ENCODE measurements around the gene C1QTNF3.
"Not testable (repeated sequence)": the region's sequence is repeated elsewhere in the genome, so short reads cannot be mapped to it uniquely, and the experiment has no call there.

The C1QTNF3 gene

DNA sequence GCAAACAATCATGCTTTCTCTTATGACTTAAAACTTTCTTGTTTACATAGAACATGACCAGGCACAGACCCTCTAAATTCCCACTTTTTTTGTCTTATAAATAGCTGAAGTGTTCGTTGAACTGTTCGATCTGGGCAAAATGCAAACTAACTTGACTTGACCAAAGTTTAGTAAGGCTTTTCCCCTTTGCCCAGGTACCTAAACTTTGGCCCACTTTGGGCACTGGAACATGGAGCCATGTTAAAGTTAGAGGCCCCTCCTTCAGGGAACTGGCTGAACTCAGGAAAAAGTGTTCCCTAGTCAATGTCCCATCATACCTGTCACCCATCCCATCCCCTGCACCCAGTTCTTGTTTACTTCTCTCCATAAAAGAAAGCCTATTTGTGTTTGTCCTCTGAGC lies 25.8 kb downstream of the C1QTNF3 start:
- no peak for DNase-seq

GRCh38 chr5:34016750-34017149 lies 26.3 kb downstream of the C1QTNF3 start:
- DNase-seq = no peak

GRCh38 chr5:34016222-34016621 lies 26.8 kb downstream of the C1QTNF3 start:
- no peak for DNase-seq

- DNase-seq = no peak
These were observed 27.7 kb downstream of the C1QTNF3 start for GRCh38 chr5:34015120-34015822.

DNA sequence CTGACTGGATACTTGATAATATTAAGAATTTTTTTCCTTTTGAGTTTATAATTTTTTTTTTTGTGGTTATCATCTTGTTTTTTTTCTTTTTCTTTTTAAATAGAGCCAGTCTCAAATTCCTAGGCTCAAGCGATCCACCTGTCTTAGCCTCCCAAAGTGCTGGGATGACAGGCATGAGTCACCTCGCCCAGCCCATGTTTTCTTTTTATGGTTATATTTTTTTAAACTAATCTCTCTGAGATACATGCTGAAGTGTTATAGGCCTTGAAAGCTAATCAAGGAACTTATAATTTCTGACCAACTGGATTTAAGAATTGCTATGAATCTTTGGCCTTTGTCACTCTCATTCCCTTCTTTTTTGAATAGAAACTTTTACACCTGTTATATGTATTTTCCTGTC lies 28.4 kb downstream of the C1QTNF3 start:
- no peak for DNase-seq

DNA sequence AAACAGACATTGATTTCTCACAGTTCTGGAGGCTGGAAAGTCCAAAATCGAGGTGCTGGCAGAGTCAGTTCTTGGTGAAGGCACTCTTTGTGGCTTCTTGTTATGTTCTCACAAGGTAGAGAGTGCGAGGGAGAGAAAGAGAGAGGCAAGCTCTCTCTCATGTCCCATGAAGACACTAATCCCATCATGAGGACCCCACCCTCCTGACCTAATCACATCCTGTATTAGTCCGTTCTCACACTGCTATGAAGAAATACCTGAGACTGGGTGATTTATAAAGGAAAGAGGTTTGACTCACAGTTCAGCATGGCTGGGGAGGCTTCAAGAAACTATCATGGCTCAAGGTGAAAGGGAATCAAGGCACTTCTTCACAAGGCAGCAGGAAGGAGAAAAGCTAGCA lies 29.5 kb downstream of the C1QTNF3 start:
- no peak for DNase-seq

DNA sequence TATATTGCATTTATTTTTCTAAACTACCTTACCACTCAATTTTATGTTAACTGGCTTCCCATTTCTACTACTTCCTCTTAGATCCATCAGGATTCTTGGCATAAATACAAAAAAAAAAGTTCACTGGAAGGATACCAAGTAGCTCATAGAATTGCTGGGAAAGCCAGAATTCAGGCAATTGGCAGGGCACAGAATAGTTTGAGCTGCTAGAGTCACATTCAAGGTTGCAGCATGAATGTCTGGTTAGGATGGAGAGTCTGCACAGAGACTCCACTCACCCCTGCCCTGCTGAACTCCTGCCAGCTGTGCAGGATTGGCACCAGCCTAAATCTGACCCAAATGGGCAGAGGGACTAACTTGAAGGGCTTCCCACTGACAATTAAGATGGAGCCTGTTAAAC lies 30.2 kb downstream of the C1QTNF3 start:
- DNase-seq = no peak

DNA sequence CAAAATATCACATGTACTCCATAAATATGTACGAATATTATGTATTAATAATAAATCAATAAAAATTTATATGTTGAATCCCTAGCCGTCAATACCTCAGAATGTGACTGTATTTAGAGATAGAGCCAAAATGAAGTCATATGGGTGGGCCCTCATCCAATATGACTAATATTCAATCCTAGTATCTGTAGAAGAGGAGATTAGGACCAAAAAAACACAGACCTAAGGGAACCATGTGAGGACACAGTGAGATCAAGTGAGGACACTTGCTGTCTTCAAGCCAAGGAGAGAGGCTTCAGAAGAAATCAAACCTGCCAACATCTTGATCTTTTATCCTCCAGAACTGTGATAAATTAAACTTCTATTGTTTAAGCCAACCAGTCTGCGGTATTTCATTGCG lies 31.5 kb downstream of the C1QTNF3 start:
- DNase-seq = no peak

DNA sequence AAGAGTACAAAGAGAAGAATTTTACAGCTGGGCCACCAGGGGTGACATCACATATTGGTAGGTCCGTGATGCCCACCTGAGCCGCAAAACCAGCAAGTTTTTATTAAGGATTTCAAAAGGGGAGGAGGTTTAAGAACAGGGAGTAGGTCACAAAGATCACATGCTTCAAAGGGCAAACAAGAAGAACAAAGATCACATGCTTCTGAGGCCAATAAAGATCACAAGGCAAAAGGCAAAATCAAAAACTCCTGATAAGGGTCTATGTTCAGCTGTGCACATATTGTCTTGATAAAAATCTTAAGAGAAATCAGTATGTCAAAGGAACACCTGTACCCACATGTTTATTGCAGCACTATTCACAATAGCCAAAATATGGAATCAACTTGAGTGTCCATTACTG lies 32.9 kb downstream of the C1QTNF3 start:
- DNase-seq = not testable (repeated sequence)

DNA sequence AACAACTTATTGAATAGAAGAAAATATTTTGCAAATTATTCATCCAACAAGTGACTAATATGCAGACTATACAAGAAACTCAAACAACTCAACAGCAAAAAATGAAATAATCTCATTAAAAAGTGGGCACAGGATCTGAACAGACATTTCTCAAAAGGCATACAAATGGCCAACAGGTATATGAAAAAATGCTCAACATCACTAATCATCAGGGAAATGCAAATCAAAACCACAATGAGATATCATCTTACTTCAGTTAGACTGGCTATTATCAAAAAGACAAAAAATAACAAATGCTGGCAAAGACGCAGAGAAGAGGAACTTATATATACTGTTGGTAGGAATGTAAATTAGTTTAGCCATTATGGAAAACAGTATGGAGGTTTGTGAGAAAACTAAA lies 33.4 kb downstream of the C1QTNF3 start:
- DNase-seq = no peak

DNA sequence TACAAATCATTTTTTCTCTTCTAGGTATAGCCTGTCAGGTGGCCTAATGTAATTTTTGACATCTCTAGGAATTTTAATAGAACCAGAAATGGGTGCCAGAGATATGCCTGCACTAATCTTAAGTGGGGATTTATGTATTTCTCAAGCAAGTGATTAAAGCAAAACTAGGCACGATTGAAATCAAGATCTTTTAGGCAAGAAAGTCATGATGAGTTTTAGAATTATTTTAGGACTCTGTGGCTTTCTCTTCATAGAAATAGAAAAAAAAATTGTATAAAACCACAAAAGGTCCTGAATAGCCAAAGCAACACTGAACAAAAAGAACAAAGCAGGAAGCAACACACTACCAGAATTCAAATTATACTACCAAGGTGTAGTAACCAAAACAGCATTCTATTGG lies 34.2 kb downstream of the C1QTNF3 start:
- DNase-seq = no peak

DNA sequence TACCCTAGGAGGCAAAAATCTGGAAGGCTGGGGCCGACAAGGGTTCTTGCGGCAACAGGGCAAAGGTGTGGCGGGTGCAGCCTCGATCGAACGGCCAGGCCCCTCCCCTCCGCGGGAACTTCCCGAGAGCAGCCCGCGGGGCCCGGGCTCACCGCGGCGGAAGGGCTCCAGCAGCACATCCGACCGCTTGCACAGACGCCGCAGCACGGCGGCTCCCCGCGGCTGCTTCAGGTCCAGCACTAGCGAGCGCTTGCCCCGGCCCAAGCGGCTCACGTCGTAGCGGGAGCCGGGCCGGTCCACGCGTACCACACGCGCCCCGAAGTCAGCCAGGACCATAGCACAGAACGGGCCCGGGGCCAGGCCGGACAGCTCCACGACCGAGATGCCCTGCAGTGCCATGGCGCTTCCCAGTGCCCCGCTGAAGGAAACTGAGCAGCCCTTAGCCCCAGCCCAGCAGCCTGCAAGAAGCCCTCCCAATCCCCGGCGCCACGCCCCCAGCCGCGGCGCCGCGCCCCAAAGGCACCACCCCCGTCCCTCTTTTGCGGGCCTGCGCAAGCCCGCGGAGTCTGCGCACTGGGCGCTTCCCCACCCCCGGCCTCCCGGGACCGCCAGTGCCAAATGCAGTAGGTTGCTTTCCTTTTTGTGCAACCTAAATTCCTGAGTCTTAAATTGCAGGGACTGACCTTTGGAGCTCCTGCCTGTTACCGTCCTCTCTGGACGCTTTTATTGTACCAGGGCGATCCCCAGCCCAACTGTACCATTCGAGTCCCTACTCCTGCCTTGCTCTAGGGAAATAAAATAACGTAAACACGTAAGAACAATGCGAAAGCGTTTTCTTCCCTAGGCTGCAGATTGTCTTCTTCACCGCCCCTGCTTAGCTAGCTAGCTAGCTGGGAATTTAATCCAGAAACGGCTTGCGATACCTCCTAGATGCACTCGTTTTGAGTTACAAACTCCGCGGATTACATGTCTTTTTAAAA lies 35.1 kb downstream of the C1QTNF3 start, which contains the start of gene AMACR:
Gene AMACR, minus strand, starts transcription at position 430 of the 980 bp plus-strand sequence. Its CDS starts 31 bp downstream, at position 399.
- DNase-seq = peak; percentile 95

DNA sequence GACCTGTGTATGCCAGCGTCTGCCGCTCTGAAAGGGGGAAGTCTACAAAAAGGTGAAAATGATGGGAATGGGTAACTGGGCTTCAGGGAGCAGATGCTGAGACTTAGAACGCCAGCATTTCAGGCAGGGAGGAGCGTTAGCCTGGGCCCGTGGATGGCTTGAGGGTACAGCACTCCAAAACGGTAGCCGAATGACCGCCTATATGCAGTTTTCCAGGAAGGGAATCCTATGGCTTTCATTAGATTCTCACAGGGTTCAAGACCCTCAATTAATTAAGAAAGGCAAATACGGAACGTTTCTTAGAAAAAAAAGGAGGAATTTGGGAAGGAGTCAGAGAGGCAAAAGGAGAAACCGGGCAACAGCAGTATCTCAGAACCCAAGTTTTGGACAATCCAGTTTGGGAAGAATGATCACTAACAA lies 35.8 kb downstream of the C1QTNF3 start:
- peak; percentile 3 for DNase-seq

GRCh38 chr5:34005681-34006080 lies 37.3 kb downstream of the C1QTNF3 start:
- DNase-seq = no peak

DNA sequence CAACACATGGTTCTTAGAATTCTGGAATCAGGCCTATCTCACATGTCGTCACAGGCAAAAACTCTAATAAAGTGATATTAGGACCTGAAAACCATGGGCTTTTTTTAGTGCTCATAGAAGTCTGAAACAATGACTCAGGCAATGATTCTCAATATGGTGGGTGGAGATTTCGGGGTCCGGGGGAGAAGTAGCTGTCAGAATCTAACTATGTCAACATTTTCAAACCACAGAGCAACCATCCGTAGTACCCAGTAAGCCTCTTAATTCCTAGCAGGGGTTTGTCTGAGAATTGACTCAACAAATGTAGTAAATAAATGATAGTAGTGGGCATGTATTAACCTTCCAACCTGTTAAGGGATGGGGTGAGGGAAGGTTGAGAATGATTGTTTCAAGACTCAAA lies 37.8 kb downstream of the C1QTNF3 start:
- no peak for DNase-seq

DNA sequence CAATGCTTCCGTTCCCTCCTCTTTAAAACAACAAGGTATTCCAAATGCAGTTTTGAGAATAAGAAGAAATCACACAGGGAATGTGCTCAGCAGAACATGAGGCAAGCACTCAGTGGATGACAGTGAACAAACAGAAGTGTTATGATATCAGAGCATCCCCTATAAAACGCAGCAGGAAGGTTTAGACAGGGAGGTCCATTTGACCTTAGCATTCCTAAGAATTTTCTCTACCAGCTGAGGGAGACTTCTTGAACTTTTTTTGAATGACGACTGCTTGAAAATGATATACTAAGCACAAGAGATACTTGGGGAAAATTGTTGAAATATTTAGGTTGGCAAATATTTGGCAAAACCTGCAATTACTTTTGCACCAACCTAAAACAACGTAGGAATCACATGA lies 39.1 kb downstream of the C1QTNF3 start:
- DNase-seq = no peak

DNA sequence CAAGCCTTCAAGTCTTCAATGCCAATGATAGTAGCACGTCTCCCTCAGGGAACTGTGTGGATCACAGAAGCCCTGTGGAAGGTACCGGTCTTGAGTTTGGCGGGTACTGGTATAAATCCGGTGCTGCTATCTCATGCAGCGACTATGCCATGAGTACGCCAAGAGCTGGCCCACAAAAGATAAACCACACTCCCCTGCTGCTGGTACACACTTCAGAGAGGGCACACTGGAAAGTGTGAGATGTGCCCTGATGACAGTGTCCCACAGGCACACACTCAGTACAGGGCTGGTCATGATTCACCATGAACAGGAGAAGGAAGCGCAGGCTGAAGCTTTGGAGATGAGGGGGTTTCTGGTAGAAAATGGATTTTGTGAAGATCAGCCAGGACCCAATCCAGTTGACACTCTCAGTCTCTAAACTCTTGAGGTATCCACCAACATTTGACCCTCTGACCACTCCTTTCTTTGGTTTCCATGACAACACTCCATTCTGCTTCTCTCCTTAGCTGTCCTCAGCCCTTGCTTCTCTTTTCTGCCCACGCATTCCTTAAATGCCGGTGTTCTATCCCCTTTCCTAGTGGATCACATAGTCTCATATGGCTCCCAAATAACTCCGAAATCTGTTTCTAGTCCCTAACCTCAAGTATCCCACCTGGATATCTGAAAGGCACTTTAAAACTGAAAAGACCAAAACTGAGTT lies 40.2 kb downstream of the C1QTNF3 start:
- DNase-seq = no peak

DNA sequence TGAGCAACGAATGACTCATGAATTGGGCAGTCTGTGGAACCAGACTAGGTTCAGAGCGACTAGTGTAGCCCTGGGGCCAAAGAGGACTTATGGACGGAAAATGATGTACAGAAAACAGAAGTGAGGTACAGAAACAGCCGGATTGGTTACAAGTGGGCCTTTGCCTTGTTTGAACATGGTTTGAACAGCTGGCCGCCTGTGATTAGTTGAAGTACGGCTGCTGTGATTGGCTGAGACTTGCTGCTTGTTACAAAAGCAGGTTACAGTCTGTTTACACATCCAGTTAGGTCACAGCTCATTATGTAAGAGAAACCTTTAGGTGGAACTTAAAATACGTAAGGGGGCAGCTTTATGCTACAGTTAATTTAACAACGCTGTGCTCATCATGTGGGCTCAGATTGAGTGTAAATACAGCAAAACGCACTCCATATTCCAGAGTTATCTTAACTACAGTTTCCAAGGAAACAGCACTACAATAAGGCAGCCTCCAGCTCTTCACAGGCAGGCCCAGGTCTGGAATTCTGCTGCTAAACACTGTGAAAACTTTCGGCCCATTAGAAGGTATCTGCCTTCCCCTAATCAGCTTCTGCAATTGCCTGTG lies 41.7 kb downstream of the C1QTNF3 start:
- DNase-seq = peak; percentile 79

DNA sequence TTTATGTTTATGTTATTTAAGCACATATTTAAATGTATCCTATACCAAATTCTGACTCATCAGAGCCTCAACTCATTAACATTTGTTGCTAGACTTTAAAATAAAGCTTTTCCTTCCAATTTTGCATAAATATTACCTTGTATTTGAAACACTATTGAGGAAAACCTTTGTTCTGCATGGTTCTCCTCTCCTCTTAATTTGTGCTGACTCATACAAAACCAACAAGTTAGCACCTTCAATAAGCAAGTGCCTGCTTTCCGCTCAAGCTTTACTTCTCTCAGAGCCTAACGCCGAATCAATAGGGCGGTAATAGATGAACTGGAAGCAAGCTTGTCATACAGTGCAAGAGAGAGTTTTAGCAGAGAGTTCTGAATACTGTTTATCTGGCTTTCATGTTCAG lies 43.0 kb downstream of the C1QTNF3 start:
- no peak for DNase-seq

DNA sequence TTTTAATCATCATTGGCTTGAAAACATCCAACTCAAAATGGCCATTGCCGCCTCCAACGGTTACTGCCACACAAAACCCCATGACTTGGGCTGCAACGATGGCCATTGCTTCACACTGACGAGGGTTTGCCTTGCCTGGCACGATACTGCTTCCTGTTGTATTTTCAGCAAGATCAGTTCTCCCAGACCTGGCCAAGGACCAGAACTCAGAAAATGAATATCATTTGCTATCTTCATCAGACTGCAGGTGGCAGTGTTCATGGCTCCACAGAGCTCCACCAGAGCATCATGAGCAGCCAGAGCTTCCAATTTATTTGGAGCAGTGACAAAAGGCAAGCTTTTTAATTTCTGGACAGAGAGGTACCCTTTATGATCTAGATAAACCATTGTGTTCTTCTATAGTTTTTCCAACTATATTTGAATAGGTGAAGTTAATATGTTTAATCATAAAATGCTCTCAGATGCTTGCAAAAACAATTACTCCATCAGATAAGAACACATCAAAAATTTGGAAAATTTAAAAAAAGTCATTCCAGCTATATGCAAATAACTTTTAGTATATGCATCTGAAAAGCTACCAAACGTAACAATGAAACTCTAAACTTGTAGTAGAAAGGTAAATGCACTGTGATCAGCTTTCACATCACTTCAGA lies 45.6 kb downstream of the C1QTNF3 start:
- DNase-seq = peak; percentile 66

GRCh38 chr5:33995865-33996264 lies 47.1 kb downstream of the C1QTNF3 start:
- DNase-seq = no peak

DNA sequence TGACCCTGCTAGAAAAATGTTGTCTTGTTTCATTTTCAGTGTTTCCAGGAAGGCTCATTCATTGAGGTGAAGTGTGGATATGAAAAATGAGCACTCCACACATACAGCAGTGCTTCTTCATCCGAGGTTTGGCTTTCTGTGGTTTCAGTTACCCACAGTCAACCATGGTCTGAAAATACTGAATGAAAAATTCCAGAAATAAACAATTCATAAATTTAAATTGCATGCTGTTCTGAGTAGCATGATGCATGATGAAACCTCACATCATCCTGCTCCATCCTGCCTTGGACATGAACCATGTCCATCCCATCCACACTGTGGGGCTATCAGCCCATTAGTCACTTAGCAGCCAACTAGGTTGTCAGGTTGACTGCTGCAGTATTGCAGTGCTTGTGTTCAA lies 48.2 kb downstream of the C1QTNF3 start:
- no peak for DNase-seq
